Raji (cell line): ENCODE measurements around the gene ZEB2.

Experiments
- POLR2A ChIP-seq: IDR thresholded peaks from 2 replicates; pipeline ENCODE4 v1.6.1; 2011; ENCODE audit warnings: low read depth, low read length, control low read depth; ENCODE audit not compliant: insufficient read depth

ZEB2 gene

DNA sequence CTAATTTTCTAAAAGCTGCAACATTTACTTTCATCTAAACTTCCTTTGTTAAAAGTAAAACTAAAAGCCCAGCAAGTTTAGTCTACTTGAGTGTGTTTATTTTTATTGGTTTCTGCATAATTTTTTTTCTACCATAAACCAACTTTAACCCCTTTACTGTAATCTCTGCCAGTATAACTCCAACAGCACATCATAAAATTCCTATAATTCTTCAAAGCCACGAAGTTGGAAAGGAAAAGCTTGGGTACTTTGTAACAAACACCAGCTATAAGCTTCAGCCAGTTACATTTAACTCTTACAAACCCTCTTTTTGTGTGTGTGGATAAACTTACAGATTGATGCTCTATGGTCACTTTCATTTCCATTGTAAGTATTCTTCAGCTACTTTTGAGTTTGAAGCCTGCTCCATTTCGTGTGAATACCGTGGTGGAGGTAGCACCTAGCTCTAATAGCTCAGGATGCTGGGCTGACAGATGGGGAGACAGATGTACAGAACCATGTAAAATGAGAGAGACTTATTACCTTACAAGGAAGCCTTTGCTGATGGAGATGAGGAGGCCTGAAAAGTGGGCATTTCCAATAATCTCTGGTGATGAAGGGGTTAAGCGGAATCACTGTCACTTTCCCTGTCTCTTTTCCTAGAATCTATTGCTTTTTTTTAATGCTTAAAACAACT is 42.5 kb downstream of the ZEB2 start:
- no peak for TF ChIP-seq POLR2A

DNA sequence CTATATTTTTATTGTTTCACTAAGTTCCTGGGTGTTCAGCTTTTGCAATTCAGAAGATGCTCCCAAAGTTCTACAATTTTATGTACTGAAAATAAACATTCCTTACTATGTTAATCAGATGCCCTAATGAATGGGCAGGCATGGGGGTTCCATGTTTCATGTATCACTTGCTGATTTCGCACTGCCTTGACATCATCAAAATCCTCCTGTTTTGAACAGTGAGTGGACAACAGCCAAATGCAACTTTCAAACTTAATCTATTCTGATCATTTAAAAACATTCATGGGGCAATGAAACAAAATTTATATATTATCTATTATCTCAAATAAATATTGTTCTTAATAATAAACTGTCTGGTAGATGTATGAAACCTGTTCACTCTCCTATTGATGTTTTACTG is 43.2 kb downstream of the ZEB2 start:
- TF ChIP-seq POLR2A: no peak

DNA sequence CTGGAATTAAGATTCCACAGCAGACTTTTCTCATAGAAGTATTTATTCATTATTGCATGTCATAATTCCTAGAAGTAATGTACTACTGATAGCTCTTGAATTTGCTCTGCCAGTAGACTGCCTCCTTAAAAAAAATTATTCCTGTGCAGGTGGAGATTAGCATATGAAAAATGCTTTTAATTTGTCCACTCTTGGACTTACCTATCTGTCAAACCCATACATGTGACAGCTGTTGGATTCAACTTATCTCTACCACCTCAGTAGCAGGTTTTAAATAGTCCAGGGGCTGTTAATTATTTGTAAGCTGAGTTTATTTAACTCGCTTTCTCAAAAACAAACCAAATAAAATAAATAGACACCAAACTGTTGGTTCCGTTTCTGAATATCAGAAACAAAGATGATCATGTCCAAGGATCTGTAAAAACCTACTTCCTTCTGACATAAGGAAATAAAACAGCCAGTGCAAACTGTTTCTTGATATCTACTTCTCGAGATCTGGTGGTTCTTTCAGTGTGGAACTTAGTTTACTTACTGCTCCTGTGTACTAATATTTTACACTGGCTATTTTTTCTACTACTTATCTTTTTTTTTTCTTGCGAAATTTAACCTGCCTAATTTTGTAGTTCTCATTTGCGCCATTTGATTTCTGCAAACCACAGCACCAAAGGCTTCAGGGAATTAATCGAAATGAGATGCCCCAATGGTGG is 44.2 kb downstream of the ZEB2 start:
- TF ChIP-seq POLR2A: no peak

DNA sequence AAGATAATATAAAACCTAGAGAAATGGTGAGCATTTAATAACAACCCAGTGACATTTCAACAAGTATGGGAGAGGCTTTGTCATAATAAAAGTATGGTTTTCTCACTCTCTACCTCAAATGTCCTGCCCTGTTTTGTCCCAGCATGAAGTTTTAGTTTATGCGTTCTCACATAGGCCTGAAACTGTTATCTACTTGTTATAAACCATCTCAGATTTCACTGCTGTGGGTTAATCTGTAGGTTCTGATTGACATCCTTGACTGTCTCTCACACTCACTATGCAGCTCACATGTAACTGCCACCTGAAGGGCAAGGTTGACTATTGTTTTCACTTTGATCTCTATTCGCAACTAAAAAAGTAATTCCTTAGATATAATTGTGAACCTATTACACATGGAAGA is 44.9 kb downstream of the ZEB2 start:
- no peak for TF ChIP-seq POLR2A

DNA sequence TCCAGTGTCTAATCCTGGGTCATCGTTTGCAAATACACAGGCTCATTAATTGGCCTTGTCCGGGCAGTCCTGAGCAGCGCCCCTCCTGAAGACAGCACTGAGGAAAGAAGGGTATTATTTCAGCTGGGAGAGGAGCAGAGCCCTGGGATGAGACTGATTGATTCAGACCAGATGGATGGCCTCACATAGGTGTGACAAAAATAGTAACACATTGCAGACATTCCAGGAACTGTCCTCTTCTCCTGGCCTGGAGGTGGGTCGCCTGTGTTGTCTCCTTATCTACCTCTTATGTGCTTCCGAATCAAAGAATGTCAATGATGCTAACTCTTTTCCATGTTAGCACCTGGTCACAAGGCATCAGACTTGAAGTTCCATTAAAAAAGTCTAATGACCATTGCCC is 45.9 kb downstream of the ZEB2 start:
- TF ChIP-seq POLR2A: no peak

DNA sequence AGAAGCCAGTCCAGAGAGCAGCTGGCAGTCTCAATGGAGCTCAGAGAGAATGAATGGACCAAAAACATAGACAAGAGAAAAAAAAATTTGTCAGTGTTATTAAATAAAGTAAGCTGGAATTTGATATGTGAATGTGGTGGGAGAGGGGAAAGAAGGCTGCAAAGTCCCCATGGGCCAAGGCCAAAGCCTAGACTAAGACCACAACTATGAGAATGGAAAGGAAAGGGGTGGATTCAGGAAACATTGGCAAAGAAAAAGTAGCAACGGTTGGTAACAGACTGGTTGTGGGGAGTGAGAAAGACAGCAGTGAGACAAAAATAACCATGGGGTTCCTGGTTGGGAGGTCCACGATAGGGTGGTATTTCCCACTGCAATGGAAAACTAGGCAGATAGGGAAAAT is 47.0 kb downstream of the ZEB2 start:
- TF ChIP-seq POLR2A: no peak

DNA sequence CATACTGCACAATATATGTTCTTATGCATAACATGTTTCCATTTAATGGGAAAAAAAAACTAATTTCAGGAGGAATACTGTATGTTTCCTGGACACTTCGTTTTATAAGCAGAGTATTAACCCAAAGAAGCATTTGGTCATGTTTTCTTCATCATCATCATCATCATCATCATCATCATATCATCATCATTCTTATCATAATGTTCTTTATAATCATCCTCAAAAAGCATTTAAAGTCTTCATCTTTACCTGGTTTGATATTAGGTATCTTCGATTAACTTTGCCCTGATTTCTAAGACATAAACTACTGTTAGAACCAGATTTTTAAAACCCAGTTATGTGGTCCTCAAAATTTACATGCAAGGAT is 47.9 kb downstream of the ZEB2 start:
- no peak for TF ChIP-seq POLR2A

DNA sequence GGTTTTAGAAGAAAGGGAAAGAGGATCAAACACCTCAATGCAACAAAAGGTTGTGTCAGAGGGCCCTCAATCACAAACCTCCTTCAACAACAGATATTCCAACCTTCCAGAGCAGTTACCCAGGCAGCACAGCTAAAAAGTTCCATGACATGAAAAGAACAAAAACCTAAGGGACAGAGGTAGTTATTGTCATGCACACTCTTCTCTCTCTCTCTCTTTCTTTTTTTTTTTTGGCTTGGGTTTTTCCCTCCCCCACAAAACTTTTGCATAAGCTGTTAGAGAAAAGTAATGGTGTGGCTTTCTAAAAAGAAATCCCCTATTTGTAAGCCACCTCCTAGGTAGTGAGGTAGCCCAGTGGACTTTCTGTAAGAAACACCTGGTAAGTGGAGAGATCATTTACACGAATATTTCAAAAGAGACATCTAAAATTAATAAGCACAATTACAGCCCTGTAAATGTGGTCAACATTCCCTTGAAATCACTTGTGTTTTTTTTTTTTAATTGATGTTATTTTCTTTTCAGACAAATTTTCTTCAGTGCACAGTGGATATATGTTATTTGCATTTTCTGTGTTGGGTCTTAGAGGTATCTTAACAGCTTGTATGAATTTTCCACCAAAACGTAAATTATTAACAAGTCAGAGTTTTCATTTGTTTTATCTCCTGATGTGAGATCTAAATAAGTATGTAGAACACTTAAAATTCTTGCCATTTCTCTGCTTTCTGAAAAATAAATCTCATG is 48.4 kb downstream of the ZEB2 start:
- TF ChIP-seq POLR2A: no peak

DNA sequence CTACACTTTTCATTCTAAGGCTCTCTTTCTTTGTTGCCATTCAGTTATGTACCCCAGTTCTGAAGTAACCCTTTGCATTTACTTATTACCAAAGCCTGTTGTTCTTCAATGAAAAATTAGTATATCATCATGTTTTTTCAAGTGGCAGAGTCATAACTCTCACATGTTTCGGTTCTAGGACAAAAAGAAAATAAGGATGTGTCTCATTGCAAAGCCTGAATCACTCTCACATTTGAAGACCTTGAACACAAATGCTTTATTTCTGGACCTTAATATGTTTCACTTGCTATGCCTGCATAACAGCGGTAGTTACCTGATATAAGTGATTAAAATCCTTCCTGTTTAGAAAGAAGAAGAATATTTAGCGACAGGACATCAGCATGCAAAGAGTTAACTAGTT is 49.1 kb downstream of the ZEB2 start:
- TF ChIP-seq POLR2A: no peak

DNA sequence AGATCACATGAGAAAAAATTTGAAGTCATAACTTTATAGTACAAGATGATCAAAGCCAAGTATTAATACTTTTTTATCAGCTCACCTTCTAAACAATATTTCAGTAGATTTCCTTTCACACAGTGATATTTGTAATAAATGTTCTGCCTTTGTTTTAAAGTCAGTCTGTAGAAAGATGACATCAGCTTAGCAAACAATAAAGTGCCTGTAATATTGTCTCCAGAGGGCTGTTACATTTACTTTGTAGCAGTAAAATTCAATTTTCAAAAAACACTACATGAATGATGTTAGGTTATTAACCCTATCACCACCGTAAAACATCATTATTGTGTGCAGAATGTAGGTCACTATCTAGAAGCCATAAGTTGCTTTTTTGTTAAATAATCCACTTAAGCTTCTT is 49.6 kb downstream of the ZEB2 start:
- no peak for TF ChIP-seq POLR2A

DNA sequence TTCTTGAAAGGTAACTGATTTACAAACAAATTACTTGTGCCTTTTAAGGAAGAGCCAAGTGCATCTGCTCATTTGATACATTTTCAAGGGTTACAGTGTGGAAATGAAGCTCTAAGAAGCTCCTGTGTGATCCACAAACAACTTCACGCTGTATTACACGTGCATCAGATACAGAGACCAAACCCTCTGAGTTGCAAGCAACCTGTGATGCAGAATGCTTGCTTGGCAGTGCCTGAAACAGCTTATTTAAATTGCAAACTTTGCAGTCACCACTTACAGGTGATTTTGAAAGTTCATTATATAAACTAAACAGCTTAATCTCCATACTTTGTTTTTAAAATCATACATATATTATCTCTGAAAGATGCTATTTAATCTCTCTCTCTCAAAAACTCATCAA is 50.1 kb downstream of the ZEB2 start:
- no peak for TF ChIP-seq POLR2A

DNA sequence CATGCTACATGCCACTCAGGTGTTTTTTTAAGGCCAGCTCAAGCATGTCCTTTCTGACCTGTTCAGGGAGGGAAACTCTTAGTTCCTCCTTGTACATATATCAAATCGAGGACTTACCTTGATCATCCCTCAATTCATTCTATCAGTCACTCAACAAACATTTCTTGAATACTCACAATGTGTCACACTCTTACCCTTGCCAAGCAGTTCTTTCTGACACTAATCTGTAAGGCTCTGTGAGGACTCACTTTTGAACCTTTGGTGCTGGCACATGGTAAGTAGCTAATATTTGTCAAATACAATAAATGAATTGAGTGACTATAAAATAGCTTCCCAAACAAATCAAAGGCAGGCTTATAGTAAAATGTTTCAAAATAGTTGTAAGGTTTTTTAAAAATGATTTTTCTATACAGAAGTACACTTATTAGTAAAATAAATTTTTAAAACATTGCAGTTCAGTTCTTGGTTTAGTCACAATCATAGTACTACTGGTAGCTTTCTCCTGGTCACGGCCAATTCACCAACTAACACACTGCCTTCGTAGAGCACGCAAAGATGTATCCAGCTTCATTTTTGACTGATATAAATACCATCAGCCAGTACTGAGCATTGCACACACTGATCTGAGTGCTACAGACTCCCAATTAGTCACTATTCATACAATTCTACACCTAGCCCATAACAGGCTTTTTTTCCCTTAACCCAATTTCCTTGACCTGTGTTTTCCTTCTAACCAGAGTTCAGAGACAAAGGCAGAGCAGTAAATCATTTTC is 50.9 kb downstream of the ZEB2 start:
- no peak for TF ChIP-seq POLR2A

DNA sequence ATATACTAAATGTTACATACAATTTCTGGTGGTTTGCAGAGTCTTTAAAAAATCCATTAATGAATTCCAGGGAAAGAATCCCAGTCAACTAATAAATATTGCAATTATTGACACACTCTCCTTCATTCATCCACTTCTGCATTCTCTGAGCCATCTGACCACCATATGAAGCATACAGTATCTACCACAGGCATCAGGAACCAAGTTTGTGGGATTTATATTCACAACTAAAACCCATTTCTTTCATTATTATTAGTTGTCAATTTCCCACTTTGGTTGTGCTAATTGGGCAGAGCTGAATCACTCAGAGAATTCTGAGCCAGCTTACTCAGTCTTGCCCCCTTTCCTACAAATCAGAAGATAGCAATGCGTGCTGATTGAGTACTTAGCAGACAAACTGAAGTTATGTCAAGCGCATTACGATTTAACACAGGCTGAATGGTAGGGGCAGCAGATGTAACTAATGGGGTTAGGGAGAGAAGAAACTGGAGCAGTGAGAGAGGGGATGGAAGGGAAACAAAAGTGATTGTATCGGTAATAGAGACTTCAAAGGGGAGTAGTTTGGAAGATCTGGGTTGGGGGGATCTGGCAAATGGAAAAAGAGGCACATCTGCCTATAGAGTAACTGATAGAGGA is 52.3 kb downstream of the ZEB2 start:
- no peak for TF ChIP-seq POLR2A

DNA sequence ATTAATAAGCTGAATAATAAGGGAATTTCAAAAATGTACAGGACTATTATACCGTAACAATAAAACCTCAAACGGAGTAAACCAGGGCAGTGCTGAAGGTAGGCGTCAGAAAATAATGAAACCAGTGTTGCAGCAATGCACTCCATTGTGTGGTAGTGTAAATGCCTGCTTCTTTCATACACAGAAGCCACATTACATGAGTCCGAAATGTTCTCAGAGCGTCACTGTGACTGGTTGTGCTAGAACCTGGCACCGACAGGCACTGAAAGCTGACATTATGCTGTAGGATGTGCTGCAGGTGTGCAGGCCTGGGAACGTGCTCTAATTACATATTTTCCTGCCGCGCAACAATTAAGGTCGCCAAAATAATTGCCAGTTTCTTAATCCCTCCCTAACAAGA is 53.3 kb downstream of the ZEB2 start:
- no peak for TF ChIP-seq POLR2A

DNA sequence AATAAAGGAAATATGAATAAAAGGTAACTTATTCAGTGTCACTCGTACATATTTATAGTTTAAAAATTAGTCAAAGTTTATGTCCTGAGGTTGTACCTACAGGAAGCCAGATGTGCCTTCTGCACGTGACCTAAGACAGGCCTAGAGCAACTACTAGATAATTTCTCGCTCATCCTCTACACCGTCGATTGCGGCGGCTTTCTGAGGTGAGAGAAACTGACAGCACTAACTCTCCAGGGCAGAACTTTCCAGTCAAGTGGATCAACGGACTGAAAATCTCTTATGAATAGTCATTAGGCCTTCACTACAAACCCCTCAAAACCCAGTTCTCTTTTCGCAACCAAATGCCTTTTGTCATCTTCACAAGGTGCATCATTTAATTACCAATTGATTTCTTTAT is 54.2 kb downstream of the ZEB2 start:
- TF ChIP-seq POLR2A: no peak
